Stomach (tissue), 9 donors: Measurements from ENCODE around the gene CASTOR1. TPM values are rescaled to one million over a fixed set of nuclear protein-coding genes. Genes with fewer than 3 reads are reported as not detected.

Experiments
- DNase-seq, 2 donors: peaks; one replicate each; pipeline versions ENCODE4 v3.0.0 to v3.0.0-alpha.2; 2013 to 2019
- H3K27ac ChIP-seq, 5 donors: fragments of 200-600 bp in 4 of 5; sonication (generic) in 4 of 5; one replicate each; pipeline ENCODE4 v1.5.1; 2013 to 2019; ENCODE audit warnings: mild to moderate bottlenecking in 1 of 5, moderate library complexity in 1 of 5
- H3K27me3 ChIP-seq, 3 donors: fragments of 200-600 bp; sonication (generic); one replicate each; pipeline ENCODE4 v1.5.1; 2017 to 2019; ENCODE audit warnings: mixed run types in 1 of 3
- H3K36me3 ChIP-seq, 4 donors: fragments of 200-600 bp; sonication (generic); 1 replicate in 3 of 4; 2 replicates in 1 of 4; pipeline ENCODE4 v1.5.1; 2016 to 2019
- H3K4me1 ChIP-seq, 4 donors: fragments of 200-600 bp; sonication (generic); one replicate each; pipeline ENCODE4 v1.5.1; 2016 to 2019
- H3K4me3 ChIP-seq, 4 donors: fragments of 200-600 bp; sonication (generic) in 3 of 4; one replicate each; pipeline ENCODE4 v1.5.1; 2016 to 2019; ENCODE audit warnings: mild to moderate bottlenecking in 1 of 4
- H3K9me3 ChIP-seq, 4 donors: fragments of 200-600 bp; sonication (generic); one replicate each; pipeline ENCODE4 v1.5.1; 2016 to 2019
- EP300 ChIP-seq: sonication (generic); formaldehyde crosslinking; IDR thresholded peaks from one replicate; pipeline ENCODE4 v1.6.1; 2017; ENCODE audit warnings: antibody characterized with exemption
- POLR2A ChIP-seq, 4 donors: fragments of 450-650 bp; IDR thresholded peaks; one replicate each; pipeline ENCODE4 v1.6.1; 2016; ENCODE audit warnings: antibody characterized with exemption in 4 of 4, control low read depth in 2 of 4, mild to moderate bottlenecking in 1 of 4, moderate library complexity in 1 of 4
- POLR2AphosphoS5 ChIP-seq, 3 donors: sonication (generic); formaldehyde crosslinking; IDR thresholded peaks; one replicate each; pipeline ENCODE4 v1.6.1; 2016; ENCODE audit warnings: antibody characterized with exemption in 3 of 3
- WGBS, 5 donors: extraction: QIAGEN DNeasy Blood & Tissue Kit in 3 of 5; methylation state at CpG; one replicate each; pipeline versions ENCODE4 v1.1.5 to v1.1.7; 2013 to 2018; 5-methylcytosine and 5-hydroxymethylcytosine counted together
- intact Hi-C: fragments of 100-400 bp; cut with DNase I; formaldehyde crosslinking; loops from one replicate; pipeline ENCODE4 v1.15.1; 2023; ENCODE audit warnings: low total_unique reads
- polyA plus RNA-seq, 3 donors: library from polyadenylated mRNA; stranded (reverse); fragments of 200-250 nt; gene quantifications; one replicate each; pipeline ENCODE4 v1.2.3, GENCODE V29; 2013
- total RNA-seq, 5 donors: library from RNA; depleted of rRNA; stranded (reverse); fragments of >200 nt; gene quantifications; one replicate each; pipeline versions ENCODE4 v1.1.0 to v1.2.3, GENCODE V29; 2014 to 2016
- TF ChIP-seq, protein P1 (sequence below), 7 experiments: fragments of 450-650 bp in 4 of 7; fragments of 200-600 bp in 3 of 7; sonication (generic) in 3 of 7; IDR thresholded peaks; one replicate each; pipeline ENCODE4 v1.5.1; 2016 to 2019; ENCODE audit warnings: antibody characterized with exemption in 7 of 7, control low read depth in 2 of 7, mild to moderate bottlenecking in 1 of 7
- donor health status: healthy with polysubstance abuse.
- donor health status: Bipolar disorder and iron deficiency.
- donor health status: healthy.

CASTOR1 gene
- total and polyA plus RNA-seq, 8 donors, result 1.2 to 57.8 (median 5.3) TPM

- Histone ChIP-seq H3K9me3 (no peaks in the 10 kb centered on the region), H3K36me3 (no peaks in the 10 kb centered on the region), H3K27ac (peak overlapping the region in 3 of 5 donors; percentile 9 to 62 (median 25)), H3K27me3 (peaks cover 0 to 47% (median 15%) of the 10 kb centered on the region in 3 donors), H3K4me3 (no peak overlapping the region), H3K4me1 (peaks cover 27 to 89% (median 55%) of the 10 kb centered on the region in 4 donors)
- TF ChIP-seq EP300, result no peak
- no peak for TF ChIP-seq POLR2A (IDR thresholded peaks at IDR 0.05)
- TF ChIP-seq POLR2AphosphoS5 (IDR thresholded peaks at IDR 0.05), result no peak
- TF ChIP-seq, protein P1, sequence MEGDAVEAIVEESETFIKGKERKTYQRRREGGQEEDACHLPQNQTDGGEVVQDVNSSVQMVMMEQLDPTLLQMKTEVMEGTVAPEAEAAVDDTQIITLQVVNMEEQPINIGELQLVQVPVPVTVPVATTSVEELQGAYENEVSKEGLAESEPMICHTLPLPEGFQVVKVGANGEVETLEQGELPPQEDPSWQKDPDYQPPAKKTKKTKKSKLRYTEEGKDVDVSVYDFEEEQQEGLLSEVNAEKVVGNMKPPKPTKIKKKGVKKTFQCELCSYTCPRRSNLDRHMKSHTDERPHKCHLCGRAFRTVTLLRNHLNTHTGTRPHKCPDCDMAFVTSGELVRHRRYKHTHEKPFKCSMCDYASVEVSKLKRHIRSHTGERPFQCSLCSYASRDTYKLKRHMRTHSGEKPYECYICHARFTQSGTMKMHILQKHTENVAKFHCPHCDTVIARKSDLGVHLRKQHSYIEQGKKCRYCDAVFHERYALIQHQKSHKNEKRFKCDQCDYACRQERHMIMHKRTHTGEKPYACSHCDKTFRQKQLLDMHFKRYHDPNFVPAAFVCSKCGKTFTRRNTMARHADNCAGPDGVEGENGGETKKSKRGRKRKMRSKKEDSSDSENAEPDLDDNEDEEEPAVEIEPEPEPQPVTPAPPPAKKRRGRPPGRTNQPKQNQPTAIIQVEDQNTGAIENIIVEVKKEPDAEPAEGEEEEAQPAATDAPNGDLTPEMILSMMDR (IDR thresholded peaks at IDR 0.05), result no peak
- intact Hi-C loops, result loop anchor here (5.0 kb wide), 1 partner anchor 138 kb away; no protein-coding TSS in a partner anchor
- WGBS, 5 donors, result 85 to 100% (median 89%) methylated on average over 1 to 3 of the region's 3 CpGs
- DNase-seq, result no peak
Measured at GRCh38 chr22:30250039-30250565, 39.2 kb downstream of the CASTOR1 start.

GRCh38 chr22:30249049-30250038 lies 40.0 kb downstream of the CASTOR1 start:
- 61 to 78% (median 73%) methylated on average over 21 to 27 of the region's 27 CpGs for WGBS, 5 donors
- intact Hi-C loops, result loop anchor here (5.0 kb wide), 1 partner anchor 137 kb away; no protein-coding TSS in a partner anchor
- Histone ChIP-seq H3K27me3 (peaks cover 0 to 54% (median 15%) of the 10 kb centered on the region in 3 donors), H3K27ac (peak overlapping the region in 2 of 5 donors; percentile 54 to 63), H3K4me1 (peaks cover 27 to 89% (median 55%) of the 10 kb centered on the region in 4 donors), H3K9me3 (no peaks in the 10 kb centered on the region), H3K4me3 (no peak overlapping the region), H3K36me3 (no peaks in the 10 kb centered on the region)
- peak in 1 of 2 donors; percentile 86 for DNase-seq
- TF ChIP-seq, protein P1 (IDR thresholded peaks at IDR 0.05), result no peak
- TF ChIP-seq POLR2AphosphoS5 (IDR thresholded peaks at IDR 0.05) (no peak), POLR2A (IDR thresholded peaks at IDR 0.05) (no peak)

DNA sequence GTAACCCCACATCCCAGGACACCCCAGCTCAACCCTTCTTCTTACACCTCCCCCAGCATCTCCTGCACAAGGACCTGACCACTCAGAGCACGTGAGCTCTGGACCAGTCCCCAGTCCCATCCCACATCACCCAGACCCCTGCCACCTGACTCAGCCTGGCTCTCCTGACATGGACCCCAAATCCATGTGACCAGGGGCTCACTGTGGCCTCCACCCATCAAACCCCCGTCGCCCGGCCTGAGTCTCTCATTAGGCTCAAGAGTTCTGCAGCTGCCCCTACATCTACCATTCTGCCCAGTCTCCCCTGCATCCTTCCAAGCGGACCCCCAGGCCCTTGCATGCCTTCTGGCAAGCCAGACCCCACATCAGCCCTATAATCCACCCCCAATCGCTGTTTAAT lies 40.8 kb downstream of the CASTOR1 start:
- Histone ChIP-seq H3K4me1 (peaks cover 25 to 82% (median 51%) of the 10 kb centered on the region in 4 donors), H3K27ac (peak overlapping the region in 2 of 5 donors; percentile 54 to 63), H3K27me3 (peaks cover 0 to 58% (median 15%) of the 10 kb centered on the region in 3 donors), H3K36me3 (no peaks in the 10 kb centered on the region), H3K9me3 (no peaks in the 10 kb centered on the region), H3K4me3 (no peak overlapping the region)
- intact Hi-C loops, result no loop called here
- TF ChIP-seq, protein P1 (IDR thresholded peaks at IDR 0.05), result no peak
- TF ChIP-seq POLR2AphosphoS5 (IDR thresholded peaks at IDR 0.05) (no peak), EP300 (no peak), POLR2A (IDR thresholded peaks at IDR 0.05) (no peak)
- no peak for DNase-seq
- WGBS, 5 donors, result 64 to 82% (median 71%) methylated on average over 6 of the region's 6 CpGs

DNA sequence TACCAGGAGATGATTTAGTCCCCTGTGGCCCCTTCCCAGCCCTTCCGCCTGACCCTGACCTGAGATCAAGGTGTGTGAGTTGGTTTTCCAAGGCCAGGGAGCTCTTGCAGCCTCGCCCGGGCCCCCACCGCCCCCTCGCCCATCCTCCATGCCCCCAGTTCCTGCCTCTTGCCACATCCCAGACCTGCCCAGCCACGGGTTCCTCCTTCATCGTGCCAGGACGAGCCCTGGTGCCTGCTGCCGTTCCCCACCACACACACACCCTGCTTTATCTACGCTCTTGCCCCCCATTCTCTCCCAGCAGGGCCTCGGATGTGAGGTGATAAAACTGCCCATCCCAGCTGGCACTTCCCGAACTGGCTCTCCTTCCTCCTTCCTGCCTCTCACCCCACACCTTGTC lies 41.3 kb downstream of the CASTOR1 start:
- Histone ChIP-seq H3K4me3 (no peak overlapping the region), H3K27ac (peak overlapping the region in 2 of 5 donors; percentile 24 to 54), H3K4me1 (peaks cover 19 to 77% (median 46%) of the 10 kb centered on the region in 4 donors), H3K9me3 (no peaks in the 10 kb centered on the region), H3K36me3 (no peaks in the 10 kb centered on the region), H3K27me3 (peaks cover 0 to 58% (median 15%) of the 10 kb centered on the region in 3 donors)
- intact Hi-C loops, result no loop called here
- WGBS, 5 donors, result 68 to 79% (median 73%) methylated on average over 11 to 12 of the region's 12 CpGs
- DNase-seq, result no peak
- TF ChIP-seq, protein P1 (IDR thresholded peaks at IDR 0.05), result no peak
- TF ChIP-seq POLR2AphosphoS5 (IDR thresholded peaks at IDR 0.05), result no peak
- no peak for TF ChIP-seq EP300
- no peak for TF ChIP-seq POLR2A (IDR thresholded peaks at IDR 0.05)
